OCI-LY1 (cell line): ENCODE data around the gene GPT2.

Source experiments
- H2AFZ ChIP-seq: fragments of 200-600 bp; sonication (generic), shearing (Covaris generic); 2 replicates; pipeline ENCODE4 v1.6.0; 2014; ENCODE audit warnings: antibody characterized with exemption, mild to moderate bottlenecking, low read length
- H3F3A ChIP-seq: fragments of 200-600 bp; sonication (generic), shearing (Covaris generic); 2 replicates; pipeline ENCODE4 v1.6.0; 2014; ENCODE audit warnings: mild to moderate bottlenecking, antibody characterized with exemption, low read length, moderate library complexity; ENCODE audit not compliant: insufficient read depth
- H3K27ac ChIP-seq: fragments of 200-600 bp; sonication (generic); 2 replicates; pipeline ENCODE4 v1.5.1; 2014; ENCODE audit warnings: low read length, mixed run types, mild to moderate bottlenecking, low read depth; ENCODE audit not compliant: poor library complexity, severe bottlenecking
- H3K27me3 ChIP-seq: fragments of 200-600 bp; sonication (generic); 2 replicates; pipeline ENCODE4 v1.6.0; 2014; ENCODE audit warnings: antibody characterized with exemption, mild to moderate bottlenecking, low read length, moderate library complexity; ENCODE audit not compliant: insufficient read depth
- H3K36me3 ChIP-seq: fragments of 200-600 bp; sonication (generic); 2 replicates; pipeline ENCODE4 v1.6.1; 2014; ENCODE audit warnings: mild to moderate bottlenecking, antibody characterized with exemption, low read length, moderate library complexity, mixed read lengths; ENCODE audit not compliant: insufficient read depth
- H3K4me1 ChIP-seq: fragments of 200-600 bp; sonication (generic); 2 replicates; pipeline ENCODE4 v1.5.1; 2014; ENCODE audit warnings: mild to moderate bottlenecking, low read length, moderate library complexity; ENCODE audit not compliant: insufficient read depth, severe bottlenecking
- H3K4me2 ChIP-seq: fragments of 200-600 bp; sonication (generic), shearing (Covaris generic); 2 replicates; pipeline ENCODE4 v1.6.1; 2014; ENCODE audit warnings: low read length
- H3K4me3 ChIP-seq: fragments of 200-600 bp; sonication (generic); 2 replicates; pipeline ENCODE4 v1.5.1; 2014; ENCODE audit warnings: low read length, low read depth, mild to moderate bottlenecking, mixed read lengths; ENCODE audit not compliant: poor library complexity, severe bottlenecking
- H3K79me2 ChIP-seq: fragments of 200-600 bp; shearing (Covaris generic); 2 replicates; pipeline ENCODE4 v1.6.1; 2016; ENCODE audit warnings: mixed run types, low read length, mixed read lengths; ENCODE audit not compliant: insufficient read depth
- H3K9ac ChIP-seq: fragments of 200-600 bp; sonication (generic), shearing (Covaris generic); 2 replicates; pipeline ENCODE4 v1.6.1; 2014; ENCODE audit warnings: mild to moderate bottlenecking, low read length, mixed read lengths
- H3K9me2 ChIP-seq: fragments of 200-600 bp; sonication (generic), shearing (Covaris generic); 2 replicates; pipeline ENCODE4 v1.6.1; 2014; ENCODE audit warnings: low read depth, mild to moderate bottlenecking, low read length, mixed read lengths
- H3K9me3 ChIP-seq: fragments of 200-600 bp; shearing (Covaris generic); 2 replicates; pipeline ENCODE4 v1.6.1; 2014; ENCODE audit warnings: low read length, mixed read lengths
- H4K20me1 ChIP-seq: fragments of 200-600 bp; sonication (generic), shearing (Covaris generic); 2 replicates; pipeline ENCODE4 v1.6.0; 2016; ENCODE audit warnings: mild to moderate bottlenecking, low read length; ENCODE audit not compliant: insufficient read depth
- CTCF ChIP-seq: fragments of 200-600 bp; sonication (generic), shearing (Covaris generic); IDR thresholded peaks from 2 replicates; pipeline ENCODE4 v1.5.1; 2017; ENCODE audit warnings: mild to moderate bottlenecking, antibody characterized with exemption, low read length, moderate library complexity, mixed read lengths
- EZH2 ChIP-seq: fragments of 200-600 bp; sonication (generic), shearing (Covaris generic); IDR thresholded peaks from 2 replicates; pipeline ENCODE4 v1.8.0; 2017; ENCODE audit warnings: borderline replicate concordance, mixed run types, mild to moderate bottlenecking, antibody characterized with exemption, low read length, moderate library complexity, mixed read lengths

GPT2 gene

GRCh38 chr16:46916980-46917379, 32.8 kb downstream of the GPT2 start:
- Histone ChIP-seq H3F3A (no peaks in the 10 kb centered on the region), H3K9me3 (no peaks in the 10 kb centered on the region), H3K36me3 (peaks cover 20% of the 10 kb centered on the region), H3K4me2 (peak overlapping the region; percentile 63), H3K9ac (peak overlapping the region; percentile 65), H4K20me1 (no peaks in the 10 kb centered on the region), H3K27ac (peak overlapping the region; percentile 98), H3K4me3 (peak overlapping the region; percentile 47), H3K79me2 (no peaks in the 10 kb centered on the region), H3K4me1 (peaks cover 100% of the 10 kb centered on the region), H3K9me2 (no peaks in the 10 kb centered on the region), H3K27me3 (no peaks in the 10 kb centered on the region), H2AFZ (no peak overlapping the region)
- TF ChIP-seq CTCF (no peak), EZH2 (no peak)

GRCh38 chr16:46918400-46918799, 34.2 kb downstream of the GPT2 start:
- Histone ChIP-seq H3K9me3 (no peaks in the 10 kb centered on the region), H3K27me3 (no peaks in the 10 kb centered on the region), H3K79me2 (no peaks in the 10 kb centered on the region), H3K4me1 (peaks cover 87% of the 10 kb centered on the region), H3K4me2 (peak overlapping the region; percentile 63), H2AFZ (no peak overlapping the region), H3F3A (no peaks in the 10 kb centered on the region), H3K36me3 (peaks cover 27% of the 10 kb centered on the region), H3K27ac (peak overlapping the region; percentile 98), H3K9ac (peak overlapping the region; percentile 65), H3K4me3 (peak overlapping the region; percentile 47), H4K20me1 (no peaks in the 10 kb centered on the region), H3K9me2 (no peaks in the 10 kb centered on the region)
- TF ChIP-seq EZH2 = no peak
- TF ChIP-seq CTCF = no peak

- H4K20me1 ChIP-seq = no peaks in the 10 kb centered on the region
- no peaks in the 10 kb centered on the region for H3K79me2 ChIP-seq
- H3K4me2 ChIP-seq = peak overlapping the region; percentile 63
- H3K9ac ChIP-seq = peak overlapping the region; percentile 65
- H2AFZ ChIP-seq = no peak overlapping the region
- H3K4me3 ChIP-seq = peak overlapping the region; percentile 47
- peaks cover 35% of the 10 kb centered on the region for H3K36me3 ChIP-seq
- TF ChIP-seq EZH2 (no peak), CTCF (peak; percentile 66; the same call in 1 of the 2 replicates)
- no peaks in the 10 kb centered on the region for H3K9me3 ChIP-seq
- peak overlapping the region; percentile 98 for H3K27ac ChIP-seq
- peaks cover 79% of the 10 kb centered on the region for H3K4me1 ChIP-seq
- H3K27me3 ChIP-seq = no peaks in the 10 kb centered on the region
- H3F3A ChIP-seq = no peaks in the 10 kb centered on the region
- no peaks in the 10 kb centered on the region for H3K9me2 ChIP-seq
Measured at GRCh38 chr16:46918905-46919792, 35.0 kb downstream of the GPT2 start.
